RWPE1 (cell line): ENCODE measurements around the gene MIP.

Source experiments
- CTCF ChIA-PET: fragments of 350-600 bp; sonication (Branson Sonifier 250); formaldehyde crosslinking; extraction: SDS; loops from one replicate; lab custom pipeline; 2021; lab: Yijun Ruan, JAX
- POLR2A ChIA-PET: fragments of 400-600 bp; formaldehyde crosslinking; extraction: SDS; loops from one replicate; lab custom pipeline; 2020; ENCODE audit warnings: antibody characterized with exemption; ENCODE audit not compliant: low non-redundant PET; lab: Yijun Ruan, JAX
- DNase-seq: peaks from one replicate; pipeline ENCODE4 v3.0.0; 2012; ENCODE audit warnings: low spot score
- H3K27ac ChIP-seq: fragments of 450-650 bp; 2 replicates; pipeline ENCODE4 v1.5.1; 2017
- TF ChIP-seq, protein P1 (sequence below): fragments of 450-650 bp; conservative IDR thresholded peaks from 2 replicates; pipeline ENCODE4 v1.5.1; 2017; ENCODE audit warnings: low read depth, mild to moderate bottlenecking

The MIP gene

DNA sequence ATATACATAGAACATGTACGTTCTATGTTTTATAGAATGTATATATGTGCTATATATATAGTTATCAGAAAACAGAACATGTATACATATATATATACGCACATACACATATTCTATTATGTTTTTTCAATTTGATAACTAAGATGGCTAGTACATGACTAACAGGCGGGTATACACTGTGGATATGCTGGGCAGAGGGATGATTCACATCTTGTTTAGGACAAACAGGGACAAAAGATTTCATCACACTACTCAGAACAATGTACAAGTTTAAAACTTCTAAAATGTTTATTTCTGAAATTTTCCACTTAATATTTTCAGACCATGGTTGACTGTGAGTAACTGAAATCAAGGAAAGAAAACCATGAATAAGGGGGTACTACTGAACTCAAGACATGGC, 22.6 kb downstream of the MIP start:
- DNase-seq: no peak
- ChIA-PET POLR2A (no interaction called here), CTCF (no interaction called here)
- no peak overlapping the region for H3K27ac ChIP-seq
- TF ChIP-seq, protein P1, sequence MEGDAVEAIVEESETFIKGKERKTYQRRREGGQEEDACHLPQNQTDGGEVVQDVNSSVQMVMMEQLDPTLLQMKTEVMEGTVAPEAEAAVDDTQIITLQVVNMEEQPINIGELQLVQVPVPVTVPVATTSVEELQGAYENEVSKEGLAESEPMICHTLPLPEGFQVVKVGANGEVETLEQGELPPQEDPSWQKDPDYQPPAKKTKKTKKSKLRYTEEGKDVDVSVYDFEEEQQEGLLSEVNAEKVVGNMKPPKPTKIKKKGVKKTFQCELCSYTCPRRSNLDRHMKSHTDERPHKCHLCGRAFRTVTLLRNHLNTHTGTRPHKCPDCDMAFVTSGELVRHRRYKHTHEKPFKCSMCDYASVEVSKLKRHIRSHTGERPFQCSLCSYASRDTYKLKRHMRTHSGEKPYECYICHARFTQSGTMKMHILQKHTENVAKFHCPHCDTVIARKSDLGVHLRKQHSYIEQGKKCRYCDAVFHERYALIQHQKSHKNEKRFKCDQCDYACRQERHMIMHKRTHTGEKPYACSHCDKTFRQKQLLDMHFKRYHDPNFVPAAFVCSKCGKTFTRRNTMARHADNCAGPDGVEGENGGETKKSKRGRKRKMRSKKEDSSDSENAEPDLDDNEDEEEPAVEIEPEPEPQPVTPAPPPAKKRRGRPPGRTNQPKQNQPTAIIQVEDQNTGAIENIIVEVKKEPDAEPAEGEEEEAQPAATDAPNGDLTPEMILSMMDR: no peak

DNA sequence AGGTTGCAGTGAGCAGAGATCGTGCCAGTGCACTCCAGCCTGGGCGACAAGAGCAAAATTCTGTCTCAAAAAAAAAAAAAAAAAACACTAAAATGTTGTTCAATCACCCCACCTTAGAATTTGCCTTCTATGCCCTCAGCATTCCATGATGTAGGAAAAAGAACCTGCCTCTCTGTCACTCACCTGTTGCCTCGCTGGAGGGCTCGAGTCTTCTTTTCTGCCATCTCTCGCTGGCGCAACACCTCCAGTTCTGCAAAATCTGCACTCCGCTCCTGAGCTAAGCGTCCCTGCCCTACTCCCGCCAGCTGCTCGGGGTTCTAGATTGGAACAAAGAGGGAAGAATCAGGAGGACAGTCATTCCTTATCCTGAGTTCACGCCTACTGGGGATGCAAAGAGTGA, 23.2 kb downstream of the MIP start:
- TF ChIP-seq, protein P1: no peak
- DNase-seq: no peak
- CTCF ChIA-PET: no interaction called here
- POLR2A ChIA-PET: no interaction called here
- H3K27ac ChIP-seq: no peak overlapping the region

DNA sequence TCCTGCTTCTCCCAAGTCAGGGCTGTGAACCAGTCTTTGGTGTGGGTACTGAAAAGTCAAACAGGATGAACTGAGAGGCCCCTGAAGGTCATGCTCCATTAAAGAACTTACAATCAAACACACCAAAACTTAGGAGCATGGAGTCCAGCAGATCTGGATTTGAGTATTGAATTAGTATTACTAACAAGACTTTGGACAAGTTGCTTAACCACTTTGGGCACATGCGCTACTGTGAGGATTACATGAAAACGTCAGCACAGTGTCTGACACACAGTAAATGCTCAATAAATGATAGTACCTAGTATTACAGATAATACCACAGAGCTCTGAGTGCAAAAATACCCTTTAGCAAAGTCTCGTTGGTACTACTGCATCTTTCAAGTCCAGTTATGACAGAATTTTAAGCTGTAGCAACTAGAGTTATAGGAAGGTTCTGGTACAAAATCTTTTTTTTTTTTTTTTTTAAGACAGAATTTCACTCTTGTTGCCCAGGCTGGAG, 28.5 kb downstream of the MIP start:
- DNase-seq: no peak
- ChIA-PET POLR2A (no interaction called here), CTCF (interaction anchor here (0.5 kb wide), 1 partner anchor 1207 kb away, joined by 3 read pairs; the partner anchor contains the start of gene B4GALNT1)
- H3K27ac ChIP-seq: no peak overlapping the region
- TF ChIP-seq, protein P1: no peak

DNA sequence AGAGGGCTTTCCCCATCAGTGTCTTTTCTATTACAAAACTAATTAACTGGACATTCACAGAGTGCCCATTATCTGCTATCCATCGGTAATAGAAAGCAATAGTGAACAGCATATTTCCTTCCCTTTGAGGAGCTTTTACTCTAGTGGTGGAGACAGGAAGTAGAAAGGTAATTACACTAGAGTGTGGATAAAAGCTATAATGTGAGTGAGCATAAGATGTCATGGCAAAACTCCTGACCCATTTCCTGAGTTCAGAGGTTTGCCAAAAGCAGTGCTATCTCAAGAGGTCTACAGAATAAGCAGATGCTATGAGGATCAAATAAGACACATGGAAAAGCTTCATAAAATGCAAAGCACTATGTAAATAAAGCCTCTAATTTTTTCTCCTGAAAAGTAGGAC, 29.3 kb downstream of the MIP start:
- POLR2A ChIA-PET: no interaction called here
- TF ChIP-seq, protein P1: no peak
- CTCF ChIA-PET: interaction anchor here (0.5 to 0.6 kb wide), 2 partner anchors 221 to 1208 kb away, joined by 3 to 4 read pairs; partner anchors contain the start of gene B4GALNT1
- DNase-seq: no peak
- H3K27ac ChIP-seq: no peak overlapping the region

DNA sequence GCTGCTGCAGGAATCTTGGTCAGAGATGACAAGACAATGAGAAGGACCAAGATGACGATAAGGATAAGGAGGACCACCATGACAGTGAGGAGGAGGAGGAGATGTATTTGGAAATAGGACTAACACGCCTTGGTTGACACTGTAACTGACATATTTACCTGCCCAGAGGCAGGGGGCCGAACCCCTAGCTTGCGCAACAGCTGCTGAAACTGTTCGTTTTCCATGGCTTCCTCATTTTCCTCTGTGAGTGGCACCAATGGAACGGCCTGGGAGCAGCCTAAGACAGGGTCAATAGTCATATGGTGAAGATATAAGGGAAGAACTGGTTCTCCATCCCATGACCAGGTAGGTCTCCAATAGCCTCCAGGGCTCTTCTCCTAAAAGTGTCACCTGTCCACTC, 34.0 kb downstream of the MIP start:
- DNase-seq: no peak
- H3K27ac ChIP-seq: no peak overlapping the region
- TF ChIP-seq, protein P1: no peak
- ChIA-PET POLR2A (no interaction called here), CTCF (interaction anchor here (0.6 kb wide), 2 partner anchors 44 to 133 kb away, joined by 3 to 5 read pairs; no protein-coding TSS in a partner anchor)

DNA sequence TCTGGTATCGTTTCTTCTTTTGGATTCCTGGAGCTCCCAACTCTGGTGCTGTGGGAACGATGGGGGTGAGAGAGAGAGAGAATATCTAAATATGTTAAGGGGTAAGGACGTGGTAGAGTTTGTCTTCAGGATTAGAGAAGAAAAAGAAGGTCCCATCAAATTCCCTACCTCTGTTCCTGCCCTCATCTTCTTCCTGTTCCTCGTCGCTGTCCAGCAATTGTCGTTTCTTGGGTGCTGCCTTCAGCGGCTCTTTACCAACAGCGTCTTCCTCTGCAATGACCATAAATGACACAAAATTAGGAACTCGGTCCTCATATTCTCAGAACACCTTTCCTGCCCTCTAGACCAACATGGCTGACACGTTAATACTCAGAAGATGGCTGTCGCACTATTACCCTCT, 36.7 kb downstream of the MIP start:
- no peak overlapping the region for H3K27ac ChIP-seq
- TF ChIP-seq, protein P1: no peak
- ChIA-PET POLR2A (no interaction called here), CTCF (no interaction called here)
- DNase-seq: no peak
